Testis (tissue), 3 donors: ENCODE data around the gene PLEKHA8. TPM values are rescaled to one million over a fixed set of nuclear protein-coding genes. Genes with fewer than 3 reads are reported as not detected.

Experiments
- DNase-seq: peaks from one replicate; pipeline ENCODE4 v3.0.0-alpha.2; 2019
- H3K27ac ChIP-seq, 2 donors: fragments of 200-600 bp; sonication (generic); one replicate each; pipeline ENCODE4 v1.5.1; 2019
- H3K27me3 ChIP-seq: fragments of 200-600 bp; sonication (generic); one replicate; pipeline ENCODE4 v1.5.1; 2019
- H3K36me3 ChIP-seq: fragments of 200-600 bp; sonication (generic); one replicate; pipeline ENCODE4 v1.5.1; 2017; ENCODE audit warnings: low read depth; ENCODE audit errors: missing control alignments
- H3K4me1 ChIP-seq: fragments of 200-600 bp; sonication (generic); one replicate; pipeline ENCODE4 v1.5.1; 2019
- H3K4me3 ChIP-seq, 2 donors: fragments of 200-600 bp; sonication (generic); one replicate each; pipeline ENCODE4 v1.5.1; 2017 to 2019
- H3K9me3 ChIP-seq: fragments of 200-600 bp; sonication (generic); one replicate; pipeline ENCODE4 v1.5.1; 2017
- CTCF ChIP-seq, 3 experiments: fragments of 450-650 bp in 2 of 3; fragments of 200-600 bp in 1 of 3; sonication (generic) in 1 of 3; IDR thresholded peaks; one replicate each; pipeline ENCODE4 v1.5.1; 2016 to 2019; ENCODE audit warnings: antibody characterized with exemption in 3 of 3, mild to moderate bottlenecking in 2 of 3, moderate library complexity in 1 of 3
- POLR2A ChIP-seq: fragments of 450-650 bp; IDR thresholded peaks from one replicate; pipeline ENCODE4 v1.6.1; 2017; ENCODE audit warnings: antibody characterized with exemption, mild to moderate bottlenecking, moderate library complexity
- WGBS, 2 donors: methylation state at CpG; one replicate each; pipeline ENCODE4 v1.1.5; 2018; 5-methylcytosine and 5-hydroxymethylcytosine counted together
- intact Hi-C: fragments of 100-400 bp; cut with DNase I; formaldehyde crosslinking; loops from one replicate; pipeline ENCODE4 v1.15.1; 2023; ENCODE audit warnings: low total_unique reads
- polyA plus RNA-seq: library from polyadenylated mRNA; stranded (reverse); fragments of 350-450 nt; fragmentation: Illumina TruSeq; extraction: RNeasy Lipid Tissue Mini Kit (QIAGEN cat#74804); gene quantifications from one replicate; pipeline ENCODE4 v1.2.3, GENCODE V29; 2014; ENCODE audit warnings: low read depth, low replicate concordance; ENCODE audit not compliant: insufficient read depth
- total RNA-seq, 2 donors: library from RNA; depleted of rRNA; stranded (reverse); fragments of >200 nt; gene quantifications; one replicate each; pipeline ENCODE4 v1.2.3, GENCODE V29; 2016

Gene PLEKHA8
- total and polyA plus RNA-seq, 3 donors from 2014 or later, result 7.1 to 14.5 (median 11.0) TPM

- intact Hi-C loops, result no loop called here
- Histone ChIP-seq H3K4me1 (peaks cover 4% of the 10 kb centered on the region), H3K4me3 (no peak overlapping the region), H3K36me3 (no peaks in the 10 kb centered on the region), H3K9me3 (no peaks in the 10 kb centered on the region), H3K27me3 (no peaks in the 10 kb centered on the region), H3K27ac (no peak overlapping the region)
- no peak for DNase-seq
- TF ChIP-seq POLR2A (no peak), CTCF (IDR thresholded peaks at IDR 0.05) (no peak)
- 88 to 93% methylated on average over 9 of the region's 9 CpGs for WGBS, 2 donors
These were observed 129.0 kb downstream of the PLEKHA8 start for GRCh38 chr7:30157204-30157603.

DNA sequence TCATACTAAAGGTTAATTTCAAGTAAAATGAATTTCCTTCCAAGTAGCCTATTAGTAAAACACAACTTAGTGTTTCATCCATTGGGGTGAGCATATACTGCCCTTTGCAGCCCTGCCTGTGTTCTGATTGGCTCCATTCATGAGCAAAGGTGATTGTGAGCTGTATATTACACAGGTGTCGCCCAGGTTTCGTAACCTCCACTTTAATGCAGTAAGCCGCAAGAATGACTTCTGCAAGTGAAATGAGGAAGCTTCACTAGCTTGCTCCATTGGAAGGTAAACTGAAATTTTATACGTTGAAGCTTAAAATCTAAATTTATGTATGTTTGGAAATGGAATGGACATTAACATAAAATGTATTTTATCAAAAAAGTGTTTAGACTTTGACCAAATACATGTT lies 131.0 kb downstream of the PLEKHA8 start:
- Histone ChIP-seq H3K4me3 (no peak overlapping the region), H3K27ac (no peak overlapping the region), H3K9me3 (no peaks in the 10 kb centered on the region), H3K4me1 (peaks cover 4% of the 10 kb centered on the region), H3K36me3 (no peaks in the 10 kb centered on the region), H3K27me3 (no peaks in the 10 kb centered on the region)
- intact Hi-C loops, result no loop called here
- 85 to 93% methylated on average over 4 of the region's 4 CpGs for WGBS, 2 donors
- no peak for TF ChIP-seq POLR2A
- no peak for TF ChIP-seq CTCF (IDR thresholded peaks at IDR 0.05)
- DNase-seq, result no peak

- H3K36me3 ChIP-seq, result no peaks in the 10 kb centered on the region
- peaks cover 4% of the 10 kb centered on the region for H3K4me1 ChIP-seq
- 39 to 60% methylated on average over 6 of the region's 6 CpGs for whole genome bisulfite sequencing, 2 donors
- DNase-seq, result peak; percentile 28
- no peak for TF ChIP-seq CTCF (IDR thresholded peaks at IDR 0.05)
- TF ChIP-seq POLR2A, result no peak
- H3K9me3 ChIP-seq, result no peaks in the 10 kb centered on the region
- H3K27me3 ChIP-seq, result no peaks in the 10 kb centered on the region
- intact Hi-C loops, result no loop called here
- H3K4me3 ChIP-seq, result no peak overlapping the region
- no peak overlapping the region for H3K27ac ChIP-seq
These were observed 131.5 kb downstream of the PLEKHA8 start for GRCh38 chr7:30159698-30160143.

GRCh38 chr7:30160329-30160728 lies 132.1 kb downstream of the PLEKHA8 start:
- DNase-seq, result no peak
- WGBS, 2 donors, result 40 to 69% methylated on average over 2 of the region's 2 CpGs
- no peaks in the 10 kb centered on the region for H3K27me3 ChIP-seq
- H3K4me3 ChIP-seq, result no peak overlapping the region
- peaks cover 4% of the 10 kb centered on the region for H3K4me1 ChIP-seq
- H3K36me3 ChIP-seq, result no peaks in the 10 kb centered on the region
- H3K9me3 ChIP-seq, result no peaks in the 10 kb centered on the region
- no peak overlapping the region for H3K27ac ChIP-seq
- TF ChIP-seq POLR2A, result no peak
- TF ChIP-seq CTCF (IDR thresholded peaks at IDR 0.05), result no peak
- intact Hi-C loops, result no loop called here

DNA sequence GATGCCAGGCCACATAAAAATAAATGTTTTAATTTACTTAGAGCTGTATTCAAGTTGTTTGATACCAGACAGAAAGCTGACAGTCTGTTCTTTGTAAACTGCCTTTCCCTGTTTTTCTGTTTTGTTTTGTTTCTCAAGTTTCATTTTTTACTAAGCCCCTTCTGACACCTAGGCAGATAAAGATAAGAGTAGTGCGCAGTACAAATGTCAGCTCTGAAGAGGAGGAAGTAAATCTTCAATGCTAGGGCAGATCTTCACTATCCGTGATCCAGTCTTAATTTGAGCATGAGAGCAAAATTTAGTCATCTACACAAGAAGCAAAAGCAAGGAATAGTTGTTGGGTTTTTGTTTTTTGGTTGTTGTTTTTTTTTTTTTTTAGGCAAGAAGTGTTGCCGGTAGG lies 133.9 kb downstream of the PLEKHA8 start:
- Histone ChIP-seq H3K9me3 (no peaks in the 10 kb centered on the region), H3K27ac (no peak overlapping the region), H3K36me3 (no peaks in the 10 kb centered on the region), H3K4me3 (no peak overlapping the region), H3K27me3 (no peaks in the 10 kb centered on the region), H3K4me1 (peaks cover 4% of the 10 kb centered on the region)
- intact Hi-C loops, result no loop called here
- 64 to 76% methylated on average over 3 of the region's 3 CpGs for WGBS, 2 donors
- DNase-seq, result no peak
- TF ChIP-seq CTCF (IDR thresholded peaks at IDR 0.05) (no peak), POLR2A (no peak)
